Muscle layer of duodenum (tissue), 2 donors: ENCODE measurements around the gene FOXK1.
A peak's percentile ranks its signal among the peaks of the same experiment; 100 is the strongest.

Experiments used
- H3K27ac ChIP-seq: one replicate; pipeline ENCODE4 v1.7.0; 2013; ENCODE audit warnings: mild to moderate bottlenecking, low read length
- H3K27me3 ChIP-seq: one replicate; pipeline ENCODE4 v1.7.0; 2013; ENCODE audit warnings: low read depth, mild to moderate bottlenecking, control low read depth, low read length
- H3K36me3 ChIP-seq, 2 donors: one replicate each; pipeline ENCODE4 v1.7.0; 2013; ENCODE audit warnings: low read length in 2 of 2, control low read depth in 1 of 2, mild to moderate bottlenecking in 1 of 2; ENCODE audit not compliant: insufficient read depth in 2 of 2, control insufficient read depth in 1 of 2
- H3K4me1 ChIP-seq, 2 donors: one replicate each; pipeline ENCODE4 v1.7.0; 2013; ENCODE audit warnings: low read length in 2 of 2, mild to moderate bottlenecking in 2 of 2, control low read depth in 1 of 2, moderate library complexity in 1 of 2; ENCODE audit not compliant: insufficient read depth in 2 of 2, control insufficient read depth in 1 of 2
- H3K4me3 ChIP-seq, 2 donors: one replicate each; pipeline ENCODE4 v1.7.0; 2013; ENCODE audit warnings: low read length in 2 of 2, low read depth in 1 of 2, mild to moderate bottlenecking in 1 of 2
- H3K9me3 ChIP-seq, 2 donors: one replicate each; pipeline ENCODE4 v1.7.0; 2013; ENCODE audit warnings: low read length in 2 of 2, control low read depth in 1 of 2, mild to moderate bottlenecking in 1 of 2; ENCODE audit not compliant: control insufficient read depth in 1 of 2
- donor health status: healthy.

Gene FOXK1

DNA sequence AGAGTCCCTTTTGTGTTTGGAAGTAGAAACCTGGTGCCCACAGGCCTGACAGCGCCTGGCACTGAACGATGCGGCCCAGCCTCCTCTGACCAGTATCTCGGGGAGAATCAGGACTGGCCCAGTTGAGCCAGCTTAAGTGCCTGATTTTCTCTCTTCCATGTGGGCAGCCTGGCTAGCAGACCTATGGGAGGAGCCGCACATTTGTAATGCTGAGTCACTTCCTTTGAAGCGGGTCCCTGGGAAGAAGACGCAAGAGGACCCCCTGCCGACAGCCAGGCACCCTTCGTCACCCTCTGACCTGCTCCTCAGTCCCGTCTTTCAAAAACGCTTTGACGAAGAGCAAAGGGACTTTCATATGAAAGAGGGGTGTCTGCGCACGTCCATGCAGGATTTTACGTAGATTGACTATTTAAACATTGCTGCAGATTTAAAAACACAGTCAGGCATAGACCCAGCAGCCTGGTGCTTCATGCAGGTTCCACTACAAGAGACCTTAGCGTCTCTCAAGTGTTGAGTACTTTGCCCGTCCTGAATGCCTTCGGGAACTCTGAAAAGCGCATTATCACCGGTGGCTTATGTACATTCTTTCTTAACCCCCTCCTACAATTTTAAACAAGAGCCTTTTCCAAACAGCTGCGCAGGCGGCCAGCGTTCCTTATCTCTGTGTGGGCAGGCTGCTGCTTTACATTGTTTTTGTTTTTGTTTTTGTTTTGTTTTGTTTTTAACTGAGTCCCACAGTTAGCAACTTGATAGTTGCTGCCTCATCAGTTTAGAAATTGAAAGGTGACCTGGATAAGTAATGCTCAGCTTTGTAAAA is 56.8 kb downstream of the FOXK1 start:
- H3K27ac ChIP-seq, result peak overlapping the region; percentile 58
- H3K4me3 ChIP-seq, result peak overlapping the region in 1 of 2 donors; percentile 35
- peaks cover 0 to 17% of the 10 kb centered on the region in 2 donors for H3K36me3 ChIP-seq
- no peaks in the 10 kb centered on the region for H3K27me3 ChIP-seq
- H3K9me3 ChIP-seq, result no peaks in the 10 kb centered on the region
- H3K4me1 ChIP-seq, result peaks cover 9 to 23% of the 10 kb centered on the region in 2 donors

DNA sequence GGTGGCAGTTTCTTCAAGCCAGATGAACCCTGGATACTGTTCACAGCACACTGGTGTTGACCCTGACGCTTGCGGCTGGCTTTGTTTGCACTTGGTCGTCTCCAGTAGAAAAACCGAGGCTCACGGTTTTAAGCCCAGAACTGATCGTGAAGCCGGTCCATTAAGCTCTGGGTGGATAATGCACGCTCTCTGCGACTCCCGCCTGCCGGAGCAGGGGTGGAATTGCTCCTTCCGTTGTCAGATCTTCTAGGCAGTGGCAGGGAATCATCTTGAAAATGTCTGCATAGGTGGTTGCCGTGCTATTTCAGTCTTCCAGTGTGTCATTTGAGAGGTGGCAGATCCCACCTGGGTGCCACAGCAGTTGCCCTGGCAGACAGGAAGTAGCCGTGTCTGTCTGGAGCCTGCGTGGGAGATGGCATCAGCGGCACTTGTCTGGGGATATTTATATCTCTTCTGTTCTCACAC is 57.5 kb downstream of the FOXK1 start:
- H3K9me3 ChIP-seq, result no peaks in the 10 kb centered on the region
- peaks cover 12 to 30% of the 10 kb centered on the region in 2 donors for H3K4me1 ChIP-seq
- H3K27ac ChIP-seq, result peak overlapping the region; percentile 0
- peaks cover 0 to 17% of the 10 kb centered on the region in 2 donors for H3K36me3 ChIP-seq
- H3K27me3 ChIP-seq, result no peaks in the 10 kb centered on the region
- peak overlapping the region in 1 of 2 donors; percentile 35 for H3K4me3 ChIP-seq

DNA sequence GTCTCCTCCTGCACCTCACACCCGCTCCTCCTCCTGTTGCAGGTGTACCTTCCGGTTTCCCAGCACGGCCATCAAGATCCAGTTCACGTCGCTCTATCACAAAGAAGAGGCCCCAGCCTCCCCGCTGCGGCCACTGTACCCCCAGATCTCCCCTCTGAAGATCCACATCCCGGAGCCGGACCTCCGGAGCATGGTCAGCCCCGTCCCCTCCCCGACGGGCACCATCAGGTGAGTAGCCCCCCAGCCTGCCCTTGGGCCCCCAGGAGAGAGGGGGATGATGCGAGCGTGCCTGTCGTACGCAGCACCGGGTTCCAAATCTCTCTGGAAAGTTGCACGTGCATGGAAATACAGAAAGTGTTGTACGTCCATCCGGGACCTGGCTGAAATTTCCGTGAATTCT is 58.7 kb downstream of the FOXK1 start:
- Histone ChIP-seq H3K36me3 (peaks cover 0 to 17% of the 10 kb centered on the region in 2 donors), H3K4me3 (no peak overlapping the region), H3K9me3 (no peaks in the 10 kb centered on the region), H3K27ac (no peak overlapping the region), H3K27me3 (no peaks in the 10 kb centered on the region), H3K4me1 (peaks cover 14 to 31% of the 10 kb centered on the region in 2 donors)

DNA sequence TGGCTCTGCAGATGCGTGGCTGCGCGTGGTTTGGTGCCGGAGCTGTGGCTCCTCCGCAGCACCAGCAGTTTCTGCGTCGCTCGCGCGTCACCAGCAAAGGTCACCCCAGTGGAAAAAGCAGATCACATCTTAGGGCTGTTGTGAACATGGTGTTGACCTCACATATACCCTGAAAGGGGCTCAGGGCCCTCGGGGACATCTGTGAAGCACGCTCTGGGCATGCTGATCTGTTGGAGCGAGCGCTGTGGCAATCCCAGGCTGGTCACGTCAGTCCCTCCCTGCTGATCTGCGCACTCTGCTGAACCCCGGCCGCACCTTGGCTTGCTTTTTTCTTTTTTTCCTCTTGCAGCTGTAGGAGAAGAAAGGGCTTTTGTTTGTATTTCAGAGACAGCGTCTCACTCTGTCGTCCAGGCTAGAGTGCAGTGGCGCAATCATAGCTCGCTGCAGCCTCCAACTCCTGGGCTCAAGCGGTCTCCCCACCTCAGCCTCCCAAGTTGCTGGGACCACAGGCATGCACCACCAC is 60.0 kb downstream of the FOXK1 start:
- peak overlapping the region; percentile 8 for H3K27ac ChIP-seq
- H3K9me3 ChIP-seq, result no peaks in the 10 kb centered on the region
- H3K36me3 ChIP-seq, result peaks cover 0 to 17% of the 10 kb centered on the region in 2 donors
- no peak overlapping the region for H3K4me3 ChIP-seq
- H3K4me1 ChIP-seq, result peaks cover 19 to 39% of the 10 kb centered on the region in 2 donors
- H3K27me3 ChIP-seq, result no peaks in the 10 kb centered on the region

DNA sequence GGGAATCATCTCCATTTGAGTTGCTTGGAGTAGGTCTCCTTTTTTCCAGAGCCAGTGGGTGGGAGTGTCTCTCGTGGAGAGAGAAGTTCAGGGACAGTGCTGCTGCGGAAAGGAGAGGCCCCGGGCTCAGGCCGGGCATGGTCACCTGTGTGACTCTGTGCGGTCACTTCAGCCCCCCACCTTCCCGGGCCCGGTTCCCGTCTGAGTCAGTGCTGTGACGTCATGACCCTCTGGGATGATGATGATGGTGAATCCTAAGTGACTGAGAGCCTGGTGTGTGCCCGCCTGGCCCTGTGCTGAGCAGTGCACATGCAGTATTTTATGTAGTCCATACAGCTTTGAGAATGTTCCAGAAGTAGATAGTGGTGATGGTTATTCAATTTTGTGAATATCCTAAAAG is 60.8 kb downstream of the FOXK1 start:
- no peak overlapping the region for H3K27ac ChIP-seq
- H3K27me3 ChIP-seq, result no peaks in the 10 kb centered on the region
- peaks cover 19 to 41% of the 10 kb centered on the region in 2 donors for H3K4me1 ChIP-seq
- no peaks in the 10 kb centered on the region for H3K9me3 ChIP-seq
- peaks cover 0 to 17% of the 10 kb centered on the region in 2 donors for H3K36me3 ChIP-seq
- no peak overlapping the region for H3K4me3 ChIP-seq

DNA sequence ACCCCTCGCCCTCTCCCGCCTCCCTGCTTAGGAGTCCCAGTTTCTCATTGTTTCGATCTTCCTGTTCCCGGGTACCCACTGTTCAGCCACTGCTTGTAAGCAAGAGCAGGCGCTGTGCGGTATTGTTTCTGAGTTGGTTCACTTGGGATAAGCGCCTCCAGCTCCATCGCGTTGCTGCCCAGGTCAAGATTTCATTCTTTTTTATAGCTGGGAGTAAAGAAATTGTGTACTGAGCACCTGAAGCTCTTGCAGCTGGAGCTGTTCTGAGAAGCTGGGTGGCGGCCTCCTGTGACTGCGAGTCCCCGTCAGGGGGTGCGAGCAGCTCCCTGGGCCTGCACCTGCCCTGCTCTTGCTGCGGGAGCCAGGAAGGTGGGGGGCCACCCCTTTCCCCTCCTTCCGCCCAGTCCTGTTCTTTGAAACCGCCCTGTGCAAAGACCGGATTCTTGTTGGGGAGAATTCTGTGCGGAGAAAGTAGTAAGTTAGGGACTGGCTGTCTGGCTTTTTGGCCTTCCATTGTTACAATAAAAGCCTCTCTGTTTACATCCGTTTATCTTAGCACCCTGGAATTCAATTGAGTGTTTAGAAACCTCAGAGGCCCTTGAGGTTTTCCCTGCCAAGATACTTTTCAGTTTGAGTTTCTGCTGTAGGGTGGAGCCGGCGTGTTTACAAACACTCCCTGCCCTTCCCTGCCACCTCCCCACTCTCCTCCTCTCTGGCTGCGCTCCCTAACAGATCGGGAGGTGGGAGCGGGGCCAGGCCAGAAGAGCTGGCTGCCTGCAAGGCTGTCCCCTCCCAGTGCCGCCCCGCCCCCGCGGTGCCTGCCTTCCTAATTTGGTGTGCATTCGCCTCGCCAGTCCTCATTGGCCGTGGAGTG is 62.5 kb downstream of the FOXK1 start:
- no peaks in the 10 kb centered on the region for H3K27me3 ChIP-seq
- H3K27ac ChIP-seq, result peak overlapping the region; percentile 91
- no peaks in the 10 kb centered on the region for H3K9me3 ChIP-seq
- H3K4me3 ChIP-seq, result peak overlapping the region; percentile 46 to 51
- peaks cover 12 to 27% of the 10 kb centered on the region in 2 donors for H3K4me1 ChIP-seq
- peaks cover 0 to 20% of the 10 kb centered on the region in 2 donors for H3K36me3 ChIP-seq

DNA sequence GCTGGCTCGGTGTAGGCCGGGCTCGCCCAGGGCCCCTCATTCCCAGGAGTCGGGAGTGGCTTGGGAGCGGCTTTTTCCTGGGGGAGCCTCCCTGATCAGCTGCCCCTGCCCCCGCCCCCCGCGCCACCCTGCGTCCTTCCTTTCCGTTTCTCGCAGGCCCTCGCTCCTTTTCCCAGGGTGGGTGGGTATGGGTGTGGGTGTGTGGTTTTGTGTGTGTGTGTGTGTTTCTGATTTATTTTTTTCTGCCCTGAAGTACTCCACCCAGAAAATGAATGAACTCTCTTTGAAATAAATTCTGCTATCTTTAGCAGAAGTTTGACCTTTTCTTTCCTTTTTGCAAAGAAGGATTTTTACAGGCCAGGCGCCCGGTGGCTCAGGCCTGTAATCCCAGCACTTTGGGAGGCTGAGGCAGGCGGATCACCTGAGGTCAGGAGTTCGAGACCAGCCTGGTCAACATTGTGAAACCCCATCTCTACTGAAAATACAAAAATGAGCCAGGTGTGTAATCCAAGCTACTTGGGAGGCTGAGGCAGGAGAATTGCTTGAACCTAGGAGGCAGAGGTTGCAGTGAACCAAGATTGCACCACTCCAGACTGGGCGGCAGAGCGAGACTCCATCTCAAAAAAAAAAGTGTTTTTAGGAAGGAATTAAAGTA is 63.3 kb downstream of the FOXK1 start:
- Histone ChIP-seq H3K27ac (peak overlapping the region; percentile 91), H3K36me3 (peaks cover 0 to 22% of the 10 kb centered on the region in 2 donors), H3K4me1 (peaks cover 10 to 24% of the 10 kb centered on the region in 2 donors), H3K4me3 (peak overlapping the region; percentile 18 to 51), H3K27me3 (no peaks in the 10 kb centered on the region), H3K9me3 (no peaks in the 10 kb centered on the region)

DNA sequence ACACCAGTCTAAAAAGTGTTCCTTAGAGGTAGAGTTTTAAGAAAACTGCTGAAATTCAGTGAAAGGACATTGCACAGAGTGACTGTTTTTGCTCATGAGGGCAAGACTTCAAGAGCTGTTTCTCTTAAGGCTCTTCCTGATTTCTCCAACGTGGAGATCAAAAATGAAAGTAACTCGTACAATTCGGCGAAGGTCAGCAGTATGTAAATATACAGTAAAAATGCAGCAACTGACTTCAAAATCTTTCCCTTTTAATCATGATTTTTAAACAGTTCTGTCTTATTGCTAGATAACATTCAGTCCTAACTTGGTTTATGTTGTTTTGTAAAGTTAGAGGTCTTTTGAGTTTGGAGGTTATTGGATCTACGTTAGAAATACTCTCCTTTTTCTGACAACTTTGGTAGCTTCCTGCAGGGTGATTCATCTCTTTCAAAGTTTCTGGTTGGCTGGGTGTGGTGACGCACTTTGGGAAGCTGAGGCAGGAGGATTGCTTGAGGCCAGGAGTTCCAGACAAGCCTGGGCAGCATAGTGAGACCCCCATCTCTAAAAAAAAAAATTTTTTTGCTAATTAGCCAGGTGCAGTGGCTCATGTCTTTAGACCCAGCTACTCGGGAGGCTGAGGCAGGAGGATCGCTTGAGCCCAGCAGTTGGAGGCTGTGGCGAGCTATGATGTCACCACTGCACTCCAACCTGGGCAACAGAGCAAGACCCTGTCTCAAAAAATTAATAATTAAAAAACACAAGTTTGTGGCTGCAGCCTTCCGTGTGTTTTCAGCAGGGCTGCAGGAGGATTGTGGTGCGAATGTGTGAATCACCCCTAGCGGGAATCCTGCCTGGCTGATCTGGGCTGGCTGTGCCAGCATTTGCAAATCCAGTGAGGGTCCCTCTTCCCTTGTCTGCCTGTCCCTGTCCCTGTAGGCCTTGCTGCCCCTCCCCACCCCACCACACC is 64.2 kb downstream of the FOXK1 start:
- peak overlapping the region; percentile 18 to 25 for H3K4me3 ChIP-seq
- H3K4me1 ChIP-seq, result peaks cover 10 to 24% of the 10 kb centered on the region in 2 donors
- H3K27me3 ChIP-seq, result no peaks in the 10 kb centered on the region
- H3K27ac ChIP-seq, result peak overlapping the region; percentile 90
- peaks cover 0 to 25% of the 10 kb centered on the region in 2 donors for H3K36me3 ChIP-seq
- H3K9me3 ChIP-seq, result no peaks in the 10 kb centered on the region

DNA sequence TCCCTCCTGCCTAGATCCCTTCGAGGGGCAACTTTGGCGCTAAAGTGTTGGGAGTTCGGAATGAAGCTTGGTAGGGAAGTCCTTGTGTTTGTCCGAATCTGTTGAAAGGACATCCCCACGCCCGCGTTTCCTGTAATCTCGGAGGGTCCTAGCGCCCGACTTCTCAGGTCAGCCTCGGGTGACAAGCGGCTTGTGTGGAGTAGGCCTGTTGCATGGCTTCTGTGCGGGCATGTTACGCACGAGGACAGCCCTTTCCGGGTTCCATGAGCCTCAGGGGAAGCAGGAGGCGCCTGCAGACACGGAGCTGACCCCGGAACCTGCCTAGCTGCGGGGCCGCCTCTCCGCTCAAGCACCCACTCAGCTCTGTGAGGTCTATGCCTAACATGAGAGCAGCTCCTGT is 64.9 kb downstream of the FOXK1 start:
- peaks cover 10 to 24% of the 10 kb centered on the region in 2 donors for H3K4me1 ChIP-seq

DNA sequence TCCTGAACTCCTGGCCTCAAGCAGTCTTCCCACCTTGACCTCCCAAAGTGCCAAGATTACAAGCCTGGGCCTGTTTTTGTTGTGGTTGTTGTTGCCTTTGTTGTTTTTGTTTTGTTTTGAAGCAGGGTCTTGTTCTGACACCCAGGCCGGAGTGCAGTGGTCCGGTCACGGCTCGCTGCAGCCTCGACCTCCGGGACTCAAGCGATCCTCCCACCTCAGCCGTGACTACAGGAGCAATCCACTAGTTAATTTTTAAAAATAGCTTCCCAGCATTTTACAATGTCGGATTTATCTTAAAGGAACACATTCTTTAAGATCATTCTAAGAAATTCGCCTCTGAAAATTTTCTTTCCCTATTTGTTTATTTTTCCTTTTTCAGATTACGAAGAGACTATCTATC is 65.7 kb downstream of the FOXK1 start:
- Histone ChIP-seq H3K27me3 (no peaks in the 10 kb centered on the region), H3K9me3 (no peaks in the 10 kb centered on the region), H3K36me3 (peaks cover 0 to 14% of the 10 kb centered on the region in 2 donors), H3K4me3 (no peak overlapping the region), H3K4me1 (peaks cover 10 to 24% of the 10 kb centered on the region in 2 donors), H3K27ac (no peak overlapping the region)

More for the DNA sequence above, 64.9 kb downstream of the FOXK1 start:
- Histone ChIP-seq H3K9me3 (no peaks in the 10 kb centered on the region), H3K36me3 (peaks cover 0 to 21% of the 10 kb centered on the region in 2 donors), H3K27me3 (no peaks in the 10 kb centered on the region), H3K4me3 (no peak overlapping the region), H3K27ac (peak overlapping the region; percentile 90)
